GM12878 (cell line): ENCODE measurements around the gene FXYD7.

ENCODE experiments used
- FOXK2 ChIP-seq: fragments of 450-650 bp; IDR thresholded peaks from 2 replicates; pipeline ENCODE4 v1.6.1; 2017; ENCODE audit warnings: mild to moderate bottlenecking, moderate library complexity
- JUNB ChIP-seq: IDR thresholded peaks from 2 replicates; pipeline ENCODE4 v1.6.1; 2016; ENCODE audit warnings: antibody characterized with exemption, mild to moderate bottlenecking
- JUND ChIP-seq: IDR thresholded peaks from 2 replicates; pipeline ENCODE4 v1.6.1; 2012; ENCODE audit warnings: low read depth, mild to moderate bottlenecking, low read length, improper control_type of control experiment, moderate library complexity
- MXI1 ChIP-seq: fragments of 150-350 bp; IDR thresholded peaks from 2 replicates; pipeline ENCODE4 v1.6.1; 2011; ENCODE audit warnings: low read depth, mild to moderate bottlenecking, inconsistent platforms, low read length, improper control_type of control experiment
- POLR2A ChIP-seq: IDR thresholded peaks from 2 replicates; pipeline ENCODE4 v1.6.1; 2011; ENCODE audit warnings: low read depth, mild to moderate bottlenecking, low read length
- RAD21 ChIP-seq: IDR thresholded peaks from 2 replicates; pipeline ENCODE4 v1.6.1; 2011; ENCODE audit warnings: mild to moderate bottlenecking, low read depth, low read length, moderate library complexity; ENCODE audit not compliant: insufficient read depth
- RELA ChIP-seq: fragments of 450-650 bp; IDR thresholded peaks from 2 replicates; pipeline ENCODE4 v1.8.0; 2014; ENCODE audit warnings: borderline replicate concordance; ENCODE audit not compliant: partially characterized antibody
- TARDBP ChIP-seq: IDR thresholded peaks from 2 replicates; pipeline ENCODE4 v1.6.1; 2016; ENCODE audit warnings: borderline replicate concordance
- TF ChIP-seq, protein P1 (sequence below): IDR thresholded peaks from 2 replicates; pipeline ENCODE4 v1.6.1; 2012; ENCODE audit warnings: low read depth, low read length, improper control_type of control experiment
- TF ChIP-seq, protein P2 (sequence below): fragments of 150-350 bp; IDR thresholded peaks from 2 replicates; pipeline ENCODE4 v1.6.1; 2014; ENCODE audit warnings: mild to moderate bottlenecking, low read depth, low read length

GRCh38 chr19:35133826-35134225 lies 9.2 kb upstream of the FXYD7 start:
- TF ChIP-seq RAD21 (no peak), POLR2A (no peak), TARDBP (no peak), MXI1 (no peak), RELA (no peak), JUND (no peak), JUNB (no peak), FOXK2 (no peak)
- TF ChIP-seq, protein P1, sequence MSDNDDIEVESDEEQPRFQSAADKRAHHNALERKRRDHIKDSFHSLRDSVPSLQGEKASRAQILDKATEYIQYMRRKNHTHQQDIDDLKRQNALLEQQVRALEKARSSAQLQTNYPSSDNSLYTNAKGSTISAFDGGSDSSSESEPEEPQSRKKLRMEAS: no peak
- TF ChIP-seq, protein P2, sequence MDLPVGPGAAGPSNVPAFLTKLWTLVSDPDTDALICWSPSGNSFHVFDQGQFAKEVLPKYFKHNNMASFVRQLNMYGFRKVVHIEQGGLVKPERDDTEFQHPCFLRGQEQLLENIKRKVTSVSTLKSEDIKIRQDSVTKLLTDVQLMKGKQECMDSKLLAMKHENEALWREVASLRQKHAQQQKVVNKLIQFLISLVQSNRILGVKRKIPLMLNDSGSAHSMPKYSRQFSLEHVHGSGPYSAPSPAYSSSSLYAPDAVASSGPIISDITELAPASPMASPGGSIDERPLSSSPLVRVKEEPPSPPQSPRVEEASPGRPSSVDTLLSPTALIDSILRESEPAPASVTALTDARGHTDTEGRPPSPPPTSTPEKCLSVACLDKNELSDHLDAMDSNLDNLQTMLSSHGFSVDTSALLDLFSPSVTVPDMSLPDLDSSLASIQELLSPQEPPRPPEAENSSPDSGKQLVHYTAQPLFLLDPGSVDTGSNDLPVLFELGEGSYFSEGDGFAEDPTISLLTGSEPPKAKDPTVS: no peak
